Lower lobe of right lung (tissue), 2 donors: ENCODE measurements around the gene CPNE5. TPM values are rescaled to one million over a fixed set of nuclear protein-coding genes. Genes with fewer than 3 reads are reported as not detected.

Source experiments
- ATAC-seq, 2 donors: fragments of 200-7000 bp; cut with Tn5 transposase; one replicate each; pipeline ENCODE4 v1.9.1; 2020 to 2022; ENCODE audit warnings: mild to moderate bottlenecking in 2 of 2, moderate library complexity in 2 of 2
- DNase-seq: peaks from one replicate; pipeline ENCODE4 v3.0.0-alpha.2; 2020
- H3K27ac ChIP-seq: fragments of 200-600 bp; one replicate; pipeline ENCODE4 v1.8.0; 2022
- H3K27me3 ChIP-seq: fragments of 200-600 bp; one replicate; pipeline ENCODE4 v1.8.0; 2022; ENCODE audit warnings: low read depth
- H3K36me3 ChIP-seq: fragments of 200-600 bp; one replicate; pipeline ENCODE4 v1.8.0; 2022; ENCODE audit warnings: mild to moderate bottlenecking
- H3K4me1 ChIP-seq: fragments of 200-600 bp; one replicate; pipeline ENCODE4 v1.8.0; 2022
- H3K4me3 ChIP-seq: fragments of 200-600 bp; one replicate; pipeline ENCODE4 v1.8.0; 2022; ENCODE audit warnings: mild to moderate bottlenecking
- H3K9me3 ChIP-seq: fragments of 200-600 bp; one replicate; pipeline ENCODE4 v1.8.0; 2022
- CTCF ChIP-seq: fragments of 200-600 bp; IDR thresholded peaks from one replicate; pipeline ENCODE4 v1.8.0; 2022; ENCODE audit warnings: antibody characterized with exemption, mild to moderate bottlenecking
- intact Hi-C: fragments of 100-400 bp; cut with DNase I; formaldehyde crosslinking; loops from one replicate; pipeline ENCODE4 v1.11.0; 2022
- long read RNA-seq: library from polyadenylated mRNA; unstranded; transcript quantifications from one replicate; pipeline ENCODE4 v2.0.0, GENCODE V29; 2021
- total RNA-seq: library from RNA; stranded (reverse); fragmentation: NEBNext Ultra II Directional; extraction: Animal tissue kit (Norgen Biotek cat#: 25700); gene quantifications from one replicate; pipeline ENCODE4 v1.2.1, GENCODE V29; 2021
- donor health status: DM: no; HTN: yes; CAD: no; lungs with severe emphysema.

The CPNE5 gene
- 2.4 TPM for total RNA-seq
- long read RNA-seq, partial matches to known transcripts, result 0 of 2 reads
- long read RNA-seq, other reads (novel, unspliced or antisense), result 2 of 2 reads

- no peak within 1 kb of the TSS for H3K27ac ChIP-seq
- peak within 1 kb of the TSS; percentile 55 for H3K4me3 ChIP-seq
- TF ChIP-seq CTCF, result no peak
- peaks cover 27% of the 10 kb centered on the region for H3K4me1 ChIP-seq
- ATAC-seq (peak in 1 of 2 donors; percentile 32), DNase-seq (no peak)
- intact Hi-C loops, result no loop called here
- no peaks in the 10 kb centered on the region for H3K36me3 ChIP-seq
- H3K9me3 ChIP-seq, result no peaks in the 10 kb centered on the region
- peaks cover 22% of the 10 kb centered on the region for H3K27me3 ChIP-seq
Observed at GRCh38 chr6:36838896-36839748, at the start of gene CPNE5. Gene CPNE5, minus strand, starts transcription at chr6:36839444. Its CDS starts 67 bp downstream, at chr6:36839377.

GRCh38 chr6:36888115-36888643 is 48.9 kb upstream of the CPNE5 start:
- no peak for TF ChIP-seq CTCF
- intact Hi-C loops, result loop anchor here (10.0 kb wide), 1 partner anchor 317 kb away; no protein-coding TSS in a partner anchor

GRCh38 chr6:36886950-36887618 is 47.8 kb upstream of the CPNE5 start:
- no peak for DNase-seq
- no peak for TF ChIP-seq CTCF
- Histone ChIP-seq H3K27ac (no peak overlapping the region), H3K27me3 (no peaks in the 10 kb centered on the region), H3K36me3 (peaks cover 2% of the 10 kb centered on the region), H3K4me1 (peaks cover 24% of the 10 kb centered on the region), H3K9me3 (no peaks in the 10 kb centered on the region), H3K4me3 (peak overlapping the region; percentile 79)
- no peak for ATAC-seq
- intact Hi-C loops, result loop anchor here (10.0 kb wide), 1 partner anchor 318 kb away; no protein-coding TSS in a partner anchor

More at GRCh38 chr6:36888115-36888643, 48.9 kb upstream of the CPNE5 start:
- H3K27me3 ChIP-seq, result no peaks in the 10 kb centered on the region
- H3K27ac ChIP-seq, result no peak overlapping the region
- ATAC-seq (no peak), DNase-seq (no peak)
- peaks cover 24% of the 10 kb centered on the region for H3K4me1 ChIP-seq
- no peak overlapping the region for H3K4me3 ChIP-seq
- H3K9me3 ChIP-seq, result no peaks in the 10 kb centered on the region
- H3K36me3 ChIP-seq, result peaks cover 10% of the 10 kb centered on the region

GRCh38 chr6:36885461-36886401 is 46.5 kb upstream of the CPNE5 start, which contains the start of gene C6orf89:
Gene C6orf89, plus strand, starts transcription at chr6:36885952. Its CDS starts 13,493 bp downstream, at chr6:36899445.
- TF ChIP-seq CTCF, result peak; percentile 83
- intact Hi-C loops, result loop anchor here (10.0 kb wide), 1 partner anchor 319 kb away; no protein-coding TSS in a partner anchor
- no peaks in the 10 kb centered on the region for H3K36me3 ChIP-seq
- H3K4me1 ChIP-seq, result peaks cover 24% of the 10 kb centered on the region
- H3K27ac ChIP-seq, result peak within 1 kb of the TSS; percentile 86
- no peaks in the 10 kb centered on the region for H3K27me3 ChIP-seq
- DNase-seq, result peak; percentile 99
- ATAC-seq, result peak; percentile 100
- no peaks in the 10 kb centered on the region for H3K9me3 ChIP-seq
- H3K4me3 ChIP-seq, result peak within 1 kb of the TSS; percentile 79
